Measurements from ENCODE around the gene ESM1.
"Not testable (repeated sequence)": the region's sequence is repeated elsewhere in the genome, so short reads cannot be mapped to it uniquely, and the experiment has no call there.

The ESM1 gene

DNA sequence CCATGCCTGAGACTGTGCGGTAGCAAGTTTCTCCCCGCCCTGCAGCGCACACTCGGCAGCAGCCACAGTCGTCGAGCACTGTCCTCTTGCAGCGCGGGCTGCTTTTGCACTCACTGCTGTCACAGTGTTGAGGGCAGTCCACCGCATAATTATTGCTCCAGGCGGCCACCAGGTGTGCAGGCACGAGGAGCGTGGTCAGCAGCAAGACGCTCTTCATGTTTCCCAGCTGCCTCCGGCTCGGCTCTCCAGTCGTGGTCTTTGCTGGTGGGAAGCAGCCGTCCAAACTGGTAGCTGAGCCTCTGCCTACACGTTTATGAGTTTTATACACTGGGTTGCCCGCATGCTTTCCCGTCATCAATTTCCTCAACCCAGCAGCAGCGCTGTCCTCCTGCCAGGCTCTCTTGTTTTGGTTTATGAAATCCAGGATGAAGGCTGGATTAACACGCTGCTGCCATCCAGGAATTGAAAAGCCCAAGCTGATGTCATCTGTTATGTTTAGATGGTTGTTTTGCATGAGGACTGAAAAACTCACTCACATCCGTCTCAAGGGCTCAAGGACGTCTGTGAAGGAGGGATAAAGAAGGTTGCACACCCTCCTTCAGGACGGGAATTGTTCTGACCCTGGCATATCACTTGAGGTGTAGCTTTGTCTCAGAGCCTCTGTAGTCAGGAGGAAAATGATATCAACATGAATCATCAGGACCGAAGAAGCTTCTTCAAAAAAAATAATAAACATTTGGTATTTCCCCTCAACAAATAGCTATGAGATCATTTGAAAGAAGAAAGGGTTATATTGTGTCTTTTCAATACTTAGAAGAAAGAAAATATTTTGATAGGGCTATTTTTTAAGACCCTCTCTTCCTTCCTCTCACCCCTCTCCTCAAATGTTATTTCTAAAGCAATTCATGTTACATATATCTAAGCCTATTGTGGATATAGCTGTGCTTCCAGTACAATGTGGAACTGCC lies at the start of gene ESM1:
Gene ESM1 (minus strand): TSS at position 293 of the 968 bp plus-strand sequence. CDS start 76 bp downstream, at position 217.
- peak; percentile 37 for DNase-seq (ENCODE audit: low spot score)

DNA sequence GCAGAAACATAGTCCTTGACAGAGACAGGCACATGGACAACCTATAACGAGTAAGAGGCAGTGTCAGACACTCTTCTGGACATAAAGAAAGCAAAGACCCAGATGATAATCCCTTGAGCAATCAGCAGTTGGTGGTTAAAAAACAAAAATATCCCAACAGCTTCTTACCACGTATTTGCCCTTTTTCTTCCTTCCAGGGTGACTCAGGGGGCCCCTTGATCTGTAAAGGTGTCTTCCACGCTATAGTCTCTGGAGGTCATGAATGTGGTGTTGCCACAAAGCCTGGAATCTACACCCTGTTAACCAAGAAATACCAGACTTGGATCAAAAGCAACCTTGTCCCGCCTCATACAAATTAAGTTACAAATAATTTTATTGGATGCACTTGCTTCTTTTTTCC lies 48.2 kb upstream of the ESM1 start:
- no peak for DNase-seq (ENCODE audit: low spot score)

- DNase-seq (ENCODE audit: low spot score), result no peak
Observed at GRCh38 chr5:55031492-55031891, 46.1 kb upstream of the ESM1 start.

DNA sequence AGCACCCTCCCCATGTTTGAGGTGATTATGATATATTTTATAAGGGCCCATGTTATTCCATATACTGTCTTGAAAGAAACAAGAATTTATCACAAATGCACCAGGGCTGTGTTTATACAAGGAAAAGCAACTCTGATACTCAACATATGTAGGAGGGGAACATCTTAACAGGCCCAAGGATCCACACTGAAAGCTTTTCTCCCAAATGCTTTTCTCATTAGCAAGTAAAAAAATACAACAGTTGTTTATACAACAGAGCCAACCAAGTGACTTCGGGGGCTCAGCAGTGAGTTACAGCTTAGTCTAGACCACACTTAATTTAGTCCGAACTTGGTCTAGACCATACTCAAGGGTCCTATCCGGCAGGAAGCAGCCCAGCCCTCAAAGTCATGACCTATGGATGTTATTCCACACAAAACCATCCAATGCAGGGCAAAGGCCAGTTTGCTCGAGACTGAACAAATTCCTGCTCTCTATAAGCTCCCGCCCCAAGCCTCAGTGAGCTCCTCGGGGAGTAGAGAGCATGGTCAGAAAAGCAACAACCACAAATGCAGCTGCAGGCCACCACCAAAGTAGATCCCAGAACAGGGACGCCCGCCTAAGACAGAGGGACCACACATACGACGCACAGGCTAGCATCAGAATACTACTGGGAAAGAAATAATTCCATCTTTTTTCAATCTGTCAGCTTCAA lies 45.4 kb upstream of the ESM1 start:
- DNase-seq (ENCODE audit: low spot score), result peak; percentile 28

- DNase-seq (ENCODE audit: low spot score), result peak; percentile 19
Observed at GRCh38 chr5:55030220-55030619, 44.8 kb upstream of the ESM1 start.

DNA sequence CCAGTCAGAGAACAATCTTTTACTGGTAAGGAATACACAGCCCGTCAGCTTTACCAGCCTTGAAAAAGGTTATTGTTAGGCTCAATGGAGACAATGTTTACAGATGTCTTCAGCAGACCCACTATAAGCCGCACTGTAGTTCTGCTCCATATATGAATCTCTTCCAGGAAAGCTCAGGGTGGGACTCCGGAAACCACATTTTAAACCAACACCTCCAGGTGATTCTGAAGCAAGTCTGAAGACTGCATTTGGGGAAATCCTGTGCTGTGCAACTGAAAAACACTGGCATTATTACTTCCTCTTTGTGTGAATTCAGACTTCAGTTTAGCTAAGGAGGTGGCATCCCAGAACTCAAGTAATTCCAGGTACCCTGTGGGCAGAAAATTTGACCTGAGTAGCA lies 42.2 kb upstream of the ESM1 start:
- DNase-seq (ENCODE audit: low spot score), result no peak

DNA sequence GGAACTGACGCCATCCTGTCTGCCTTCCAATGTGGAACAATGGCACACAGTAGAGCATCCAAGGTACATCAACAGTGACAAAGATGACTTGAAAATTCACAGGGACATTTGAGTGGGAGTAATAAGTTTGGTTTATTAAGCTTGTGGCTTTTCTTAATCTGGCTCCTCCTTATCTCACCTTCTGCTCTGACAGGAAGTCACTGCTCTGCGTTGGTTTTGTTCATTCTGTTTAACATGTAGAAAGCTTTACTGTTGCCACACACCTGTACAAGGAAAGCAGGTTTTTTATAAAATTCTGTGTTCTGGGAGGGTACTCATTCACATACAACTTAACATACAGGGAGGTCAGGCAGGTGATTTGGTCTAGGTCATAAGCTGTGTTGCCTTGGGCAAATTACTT lies 37.1 kb upstream of the ESM1 start:
- DNase-seq (ENCODE audit: low spot score), result no peak

DNA sequence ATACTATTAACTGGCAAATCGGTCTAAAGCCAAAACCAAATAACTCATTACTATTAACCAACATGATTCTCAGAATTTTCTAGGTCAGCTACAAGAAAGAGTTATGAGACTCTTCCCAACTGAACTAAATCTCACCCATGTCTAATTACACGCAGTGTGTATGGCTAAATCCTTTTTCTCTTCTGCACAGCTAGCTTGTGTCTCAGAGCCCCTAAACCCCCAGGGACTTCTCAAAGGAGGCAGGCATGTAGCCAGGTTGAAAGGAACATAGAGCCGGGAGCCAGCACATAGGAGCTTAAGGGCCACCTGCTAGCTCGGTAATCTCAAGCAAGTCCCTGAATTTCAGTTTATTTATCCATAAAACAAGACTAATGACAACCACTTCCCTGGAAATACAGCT lies 36.4 kb upstream of the ESM1 start:
- DNase-seq (ENCODE audit: low spot score), result no peak

DNA sequence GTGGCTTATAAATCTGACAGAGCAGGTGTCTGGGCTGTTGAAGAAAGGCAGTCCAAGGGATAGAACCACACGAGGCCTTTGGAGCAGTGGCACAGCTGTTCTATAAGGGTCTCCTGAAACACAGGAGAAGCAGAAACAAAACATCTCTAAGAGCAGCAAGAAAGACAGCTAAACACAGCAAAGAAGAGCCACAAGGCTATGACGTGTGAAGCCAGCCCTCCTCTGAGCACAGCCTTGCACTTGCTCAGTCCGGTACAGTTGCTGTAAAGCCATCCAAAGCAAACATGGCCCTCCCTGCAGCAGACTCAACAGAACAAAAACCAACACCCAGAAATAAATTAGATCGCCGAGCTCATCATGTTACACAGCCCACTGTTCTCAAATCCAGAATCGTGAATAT lies 36.0 kb upstream of the ESM1 start:
- DNase-seq (ENCODE audit: low spot score), result no peak

DNA sequence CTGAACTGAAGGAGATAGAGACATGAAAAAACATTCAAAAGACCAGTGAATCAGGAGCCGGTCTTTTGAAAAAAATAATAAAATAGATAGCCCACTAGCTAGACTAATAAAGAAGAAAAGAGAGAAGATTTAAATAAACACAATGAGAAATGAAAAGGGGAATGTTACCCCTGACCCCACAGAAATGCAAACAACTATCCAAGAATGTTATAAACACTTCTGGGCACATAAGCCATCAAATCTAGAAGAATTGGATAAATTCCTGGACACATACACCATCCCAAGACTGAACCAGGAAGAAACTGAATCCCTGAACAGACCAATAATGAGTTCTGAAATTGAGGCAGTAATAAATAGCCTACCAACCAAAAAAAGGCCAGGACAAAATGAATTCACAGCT lies 24.8 kb upstream of the ESM1 start:
- not testable (repeated sequence) for DNase-seq (ENCODE audit: low spot score)

DNA sequence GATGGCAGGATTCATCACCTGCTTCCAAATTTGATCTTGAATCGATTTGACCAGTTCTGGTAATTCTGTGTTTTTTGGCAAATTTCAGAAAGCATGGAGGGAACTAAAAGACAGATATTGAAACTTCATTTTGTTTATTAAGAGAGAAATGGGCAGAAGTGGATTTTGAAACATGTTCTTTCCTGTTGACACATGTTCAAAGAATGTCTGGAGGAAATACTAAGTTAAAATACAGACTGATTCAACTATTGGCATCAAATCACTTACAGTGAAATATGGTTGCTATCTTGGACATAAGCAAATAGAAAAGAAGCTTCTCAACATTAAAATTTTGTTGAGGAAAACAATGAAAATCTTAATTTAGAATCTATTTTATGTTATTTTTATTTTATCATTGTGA lies 19.3 kb upstream of the ESM1 start:
- DNase-seq (ENCODE audit: low spot score), result no peak

GRCh38 chr5:55003432-55004065 lies 18.2 kb upstream of the ESM1 start:
- no peak for DNase-seq (ENCODE audit: low spot score)

GRCh38 chr5:55002166-55002565 lies 16.8 kb upstream of the ESM1 start:
- not testable (repeated sequence) for DNase-seq (ENCODE audit: low spot score)

DNA sequence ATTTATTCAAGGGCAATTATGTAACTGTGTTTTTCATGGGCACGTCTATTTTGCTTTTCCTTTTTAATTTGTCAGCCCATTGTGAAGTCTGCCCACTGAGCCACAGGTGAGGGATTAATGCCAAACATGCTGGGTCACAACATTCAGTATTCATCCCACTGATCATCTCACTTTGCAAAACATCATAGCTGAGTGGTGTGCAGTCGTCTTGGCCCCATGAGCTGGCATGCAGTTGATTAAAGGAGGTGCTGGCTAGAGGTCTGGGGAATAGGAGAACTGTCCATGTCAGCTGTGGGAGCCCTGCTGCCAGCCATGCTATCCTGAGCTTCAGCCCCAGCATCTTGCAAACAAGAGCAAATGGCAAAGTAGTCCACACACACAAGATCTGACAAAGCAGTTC lies 11.7 kb upstream of the ESM1 start:
- no peak for DNase-seq (ENCODE audit: low spot score)

- no peak for DNase-seq (ENCODE audit: low spot score)
Observed at GRCh38 chr5:54996466-54996865, 11.1 kb upstream of the ESM1 start.

- no peak for DNase-seq (ENCODE audit: low spot score)
Observed at GRCh38 chr5:54995168-54995567, 9.8 kb upstream of the ESM1 start.

- DNase-seq (ENCODE audit: low spot score), result no peak
Observed at GRCh38 chr5:54994628-54995027, 9.2 kb upstream of the ESM1 start.

- no peak for DNase-seq (ENCODE audit: low spot score)
Observed at GRCh38 chr5:54993318-54993717, 7.9 kb upstream of the ESM1 start.

GRCh38 chr5:54991416-54991815 lies 6.0 kb upstream of the ESM1 start:
- no peak for DNase-seq (ENCODE audit: low spot score)

GRCh38 chr5:54990841-54991258 lies 5.5 kb upstream of the ESM1 start:
- peak; percentile 54 for DNase-seq (ENCODE audit: low spot score)

DNA sequence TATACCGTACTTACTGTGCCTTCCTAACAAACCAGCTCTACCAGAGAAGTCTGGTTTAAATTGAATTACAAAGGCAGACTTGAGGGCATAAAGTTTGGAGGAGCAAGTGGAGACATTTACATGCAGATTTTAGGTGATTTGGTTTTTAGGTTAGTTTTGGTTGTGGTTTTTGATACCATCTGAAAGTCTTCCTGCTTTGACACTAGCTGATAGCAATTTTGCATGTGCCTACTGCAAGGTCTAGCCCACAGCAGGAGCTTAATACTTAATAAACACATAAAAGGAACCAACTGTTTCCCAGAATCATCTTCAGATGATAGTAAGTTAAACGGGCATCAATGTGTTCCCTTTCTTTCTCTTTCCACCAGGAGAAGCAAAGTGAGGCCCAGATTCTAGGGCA lies 3.4 kb upstream of the ESM1 start:
- no peak for DNase-seq (ENCODE audit: low spot score)

DNA sequence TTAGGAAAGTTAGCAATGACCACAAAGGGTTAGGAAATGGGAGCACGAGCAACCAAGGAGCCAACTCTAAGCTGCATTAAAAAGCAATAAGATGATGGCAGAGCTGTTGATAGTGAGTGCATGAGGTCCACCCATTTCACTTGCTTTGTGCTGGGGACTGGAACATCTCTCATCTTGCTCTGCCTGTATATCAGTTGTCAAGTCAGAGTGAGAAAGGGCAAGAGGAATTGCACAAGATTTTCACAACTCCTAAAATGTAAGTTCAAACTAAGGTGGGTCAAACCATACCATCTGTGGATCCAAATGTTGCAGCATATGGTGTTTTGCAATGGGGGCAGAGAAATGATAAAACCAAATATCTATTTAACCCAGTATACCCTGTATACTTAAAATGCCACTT lies 2.8 kb upstream of the ESM1 start:
- DNase-seq (ENCODE audit: low spot score), result no peak

DNA sequence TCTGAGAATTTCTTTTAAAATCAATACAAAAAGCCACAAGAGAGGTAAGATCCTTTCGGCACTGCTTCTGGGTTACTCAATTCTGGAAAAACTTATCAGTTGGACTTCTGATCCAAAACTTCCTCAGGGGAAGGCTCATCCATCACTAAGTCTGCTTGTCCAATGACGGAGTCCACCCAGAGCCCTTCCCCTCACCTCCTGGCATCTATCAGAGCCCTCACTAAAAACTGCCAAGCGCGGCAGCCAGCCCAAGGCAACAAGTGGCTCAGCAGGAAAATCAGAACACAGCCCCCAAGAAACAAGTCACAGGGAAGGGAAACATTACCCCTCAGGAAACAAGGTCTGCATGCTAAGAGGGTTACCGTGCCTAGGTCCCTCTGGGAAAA lies 869 bp upstream of the ESM1 start:
- no peak for DNase-seq (ENCODE audit: low spot score)
